A673 (cell line): Measurements from ENCODE around the gene C12orf57.

Experiments
- EZH2 ChIP-seq: fragments of 200-600 bp; sonication (generic); IDR thresholded peaks from 2 replicates; pipeline ENCODE4 v1.6.1; 2017; ENCODE audit warnings: borderline replicate concordance, low read depth, mild to moderate bottlenecking, mixed read lengths, antibody characterized with exemption, low read length; ENCODE audit not compliant: poor library complexity, severe bottlenecking
- TF ChIP-seq, protein P1 (sequence below): fragments of 300-800, 200-600 bp; sonication (generic); conservative IDR thresholded peaks from 2 replicates; pipeline ENCODE4 v1.5.1; 2017; ENCODE audit warnings: low read depth, mild to moderate bottlenecking, antibody characterized with exemption, low read length, moderate library complexity, mixed read lengths

DNA sequence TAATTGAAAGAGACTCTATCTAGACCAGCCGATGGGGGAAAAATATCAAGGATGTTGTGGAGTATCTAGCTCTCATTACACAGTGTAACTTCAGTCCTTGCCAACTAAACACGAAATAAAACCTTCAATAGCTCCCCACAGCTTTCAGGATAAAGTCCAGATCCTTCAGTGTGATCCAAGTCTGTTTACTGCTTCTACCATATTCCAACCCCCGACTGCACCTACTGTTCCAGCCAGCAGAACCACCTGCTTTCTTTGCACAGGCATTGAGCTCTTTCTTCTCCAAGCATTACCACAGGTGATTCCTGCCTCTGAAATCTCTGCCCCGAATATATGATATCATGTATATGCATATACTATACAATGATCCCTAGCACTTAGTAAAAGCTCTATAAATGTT is 41.4 kb upstream of the C12orf57 start:
- TF ChIP-seq, protein P1, sequence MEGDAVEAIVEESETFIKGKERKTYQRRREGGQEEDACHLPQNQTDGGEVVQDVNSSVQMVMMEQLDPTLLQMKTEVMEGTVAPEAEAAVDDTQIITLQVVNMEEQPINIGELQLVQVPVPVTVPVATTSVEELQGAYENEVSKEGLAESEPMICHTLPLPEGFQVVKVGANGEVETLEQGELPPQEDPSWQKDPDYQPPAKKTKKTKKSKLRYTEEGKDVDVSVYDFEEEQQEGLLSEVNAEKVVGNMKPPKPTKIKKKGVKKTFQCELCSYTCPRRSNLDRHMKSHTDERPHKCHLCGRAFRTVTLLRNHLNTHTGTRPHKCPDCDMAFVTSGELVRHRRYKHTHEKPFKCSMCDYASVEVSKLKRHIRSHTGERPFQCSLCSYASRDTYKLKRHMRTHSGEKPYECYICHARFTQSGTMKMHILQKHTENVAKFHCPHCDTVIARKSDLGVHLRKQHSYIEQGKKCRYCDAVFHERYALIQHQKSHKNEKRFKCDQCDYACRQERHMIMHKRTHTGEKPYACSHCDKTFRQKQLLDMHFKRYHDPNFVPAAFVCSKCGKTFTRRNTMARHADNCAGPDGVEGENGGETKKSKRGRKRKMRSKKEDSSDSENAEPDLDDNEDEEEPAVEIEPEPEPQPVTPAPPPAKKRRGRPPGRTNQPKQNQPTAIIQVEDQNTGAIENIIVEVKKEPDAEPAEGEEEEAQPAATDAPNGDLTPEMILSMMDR, result no peak
- TF ChIP-seq EZH2, result no peak
